ENCODE data around the gene PANK4. TPM values are rescaled to one million over a fixed set of nuclear protein-coding genes. Genes with fewer than 3 reads are reported as not detected.

PANK4 gene
- total RNA-seq, 1 experiment from 2014 or later: 22.1 TPM

DNA sequence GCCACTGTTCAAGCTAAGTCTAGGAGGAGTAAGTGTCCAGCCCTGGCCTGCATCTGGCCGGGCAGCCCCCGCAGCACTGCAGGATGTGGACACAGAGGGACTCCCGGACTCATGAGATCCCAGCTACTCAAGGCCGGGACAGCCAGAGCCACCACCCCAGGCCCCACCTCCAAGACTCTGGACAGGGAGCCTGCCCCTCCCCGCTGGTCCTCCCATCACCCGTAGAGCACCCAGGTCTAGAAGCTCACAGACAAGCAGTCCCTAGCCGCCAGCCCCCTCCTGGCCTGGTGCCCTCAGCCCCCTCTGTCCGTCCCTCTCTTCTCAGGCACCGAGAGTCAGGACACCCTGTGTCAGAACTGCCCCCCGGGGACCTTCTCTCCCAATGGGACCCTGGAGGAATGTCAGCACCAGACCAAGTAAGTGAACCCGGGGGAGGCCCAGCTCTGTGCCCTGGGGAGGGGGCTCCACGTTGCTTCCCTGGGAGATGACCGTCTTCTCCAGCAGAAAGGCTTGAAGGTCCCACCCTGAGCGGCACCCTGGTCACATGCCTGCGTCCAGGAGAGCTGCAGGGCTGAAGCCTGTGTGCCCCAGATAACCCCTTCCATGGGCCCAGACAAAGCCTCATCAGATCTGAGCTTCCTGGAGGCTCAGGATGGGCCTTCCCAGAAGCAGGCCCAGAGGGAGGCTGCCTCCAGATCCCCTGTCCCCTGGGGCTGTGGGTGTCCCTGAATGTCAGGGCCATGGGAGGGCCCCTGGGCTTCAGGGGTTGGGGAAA, 34.1 kb upstream of the PANK4 start:
- intact Hi-C loops (cut with micrococcal nuclease): no loop called here
- no peak for DNase-seq (ENCODE audit: unreplicated experiment)
- ChIA-PET CTCF (interaction anchor here (0.5 to 1.7 kb wide), 3 partner anchors 13 to 928 kb away, joined by 3 to 7 read pairs (median 3); no protein-coding TSS in a partner anchor), POLR2A (no interaction called here)
- no peak overlapping the region for H3K27ac Mint-ChIP-seq (ENCODE audit: low read depth, unreplicated experiment)
- no peaks in the 10 kb centered on the region for H3K36me3 Mint-ChIP-seq (ENCODE audit: insufficient read depth, unreplicated experiment)
- no peaks in the 10 kb centered on the region for H3K9me3 Mint-ChIP-seq (ENCODE audit: unreplicated experiment)
- peaks cover 9% of the 10 kb centered on the region for H3K27me3 Mint-ChIP-seq (ENCODE audit: insufficient read depth, unreplicated experiment)
- BruUV-seq (replicated peaks): no TSS peak
- H3K4me3 Mint-ChIP-seq (ENCODE audit: unreplicated experiment): no peak overlapping the region
- TF ChIP-seq CTCF (IDR thresholded peaks at IDR 0.05; ENCODE audit: unreplicated experiment): no peak
- peaks cover 7% of the 10 kb centered on the region for H3K4me1 Mint-ChIP-seq (ENCODE audit: insufficient read depth, unreplicated experiment)

DNA sequence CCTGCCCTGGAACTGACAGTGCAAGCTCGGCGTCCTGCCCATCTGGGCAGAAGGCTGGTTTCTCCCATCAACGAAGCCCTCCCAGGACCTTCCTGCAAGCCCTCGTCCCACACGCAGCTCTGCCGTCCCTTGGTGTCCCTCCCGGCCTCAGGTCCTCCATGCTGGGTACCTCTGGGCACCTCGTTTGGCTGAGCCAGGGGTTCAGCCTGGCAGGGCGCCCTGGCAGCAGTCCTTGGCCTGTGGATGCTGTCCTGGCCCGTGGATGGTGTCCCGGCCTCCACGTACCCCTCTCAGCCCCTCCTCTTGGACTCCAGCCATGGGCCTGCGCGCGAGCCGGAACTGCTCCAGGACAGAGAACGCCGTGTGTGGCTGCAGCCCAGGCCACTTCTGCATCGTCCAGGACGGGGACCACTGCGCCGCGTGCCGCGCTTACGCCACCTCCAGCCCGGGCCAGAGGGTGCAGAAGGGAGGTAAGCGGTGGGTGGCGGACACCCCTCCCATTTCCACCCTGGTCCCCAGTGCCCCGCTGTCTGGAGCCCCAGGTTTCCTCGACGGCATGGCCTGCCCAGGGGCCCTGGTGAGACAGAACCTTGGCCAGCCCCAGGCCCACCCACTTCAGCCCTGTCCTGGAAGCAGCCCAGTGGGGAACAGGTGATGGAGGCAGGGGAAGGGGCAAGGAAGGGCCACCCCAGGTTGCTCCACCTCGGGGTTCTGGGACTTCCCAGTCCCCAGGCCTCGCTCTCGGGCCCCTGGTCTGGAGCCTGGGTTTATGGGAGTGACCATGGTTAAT, 33.3 kb upstream of the PANK4 start:
- no TSS peak for BruUV-seq (replicated peaks)
- H3K4me1 Mint-ChIP-seq (ENCODE audit: insufficient read depth, unreplicated experiment): peaks cover 7% of the 10 kb centered on the region
- DNase-seq (ENCODE audit: unreplicated experiment): no peak
- no peak for TF ChIP-seq CTCF (IDR thresholded peaks at IDR 0.05; ENCODE audit: unreplicated experiment)
- intact Hi-C loops (cut with micrococcal nuclease): no loop called here
- no peak overlapping the region for H3K27ac Mint-ChIP-seq (ENCODE audit: low read depth, unreplicated experiment)
- ChIA-PET POLR2A (no interaction called here), CTCF (no interaction called here)
- H3K27me3 Mint-ChIP-seq (ENCODE audit: insufficient read depth, unreplicated experiment): peaks cover under 1% of the 10 kb centered on the region
- no peak overlapping the region for H3K4me3 Mint-ChIP-seq (ENCODE audit: unreplicated experiment)
- H3K36me3 Mint-ChIP-seq (ENCODE audit: insufficient read depth, unreplicated experiment): no peaks in the 10 kb centered on the region
- H3K9me3 Mint-ChIP-seq (ENCODE audit: unreplicated experiment): no peaks in the 10 kb centered on the region

GRCh38 chr1:2558861-2559260, 32.5 kb upstream of the PANK4 start:
- no peak for DNase-seq (ENCODE audit: unreplicated experiment)
- CTCF ChIA-PET: no interaction called here
- BruUV-seq (replicated peaks): no TSS peak
- Mint-ChIP-seq H3K9me3 (ENCODE audit: unreplicated experiment) (no peaks in the 10 kb centered on the region), H3K27me3 (ENCODE audit: insufficient read depth, unreplicated experiment) (no peaks in the 10 kb centered on the region), H3K4me1 (ENCODE audit: insufficient read depth, unreplicated experiment) (peaks cover 7% of the 10 kb centered on the region), H3K36me3 (ENCODE audit: insufficient read depth, unreplicated experiment) (no peaks in the 10 kb centered on the region), H3K4me3 (ENCODE audit: unreplicated experiment) (no peak overlapping the region), H3K27ac (ENCODE audit: low read depth, unreplicated experiment) (no peak overlapping the region)
- POLR2A ChIA-PET: no interaction called here
- no peak for TF ChIP-seq CTCF (IDR thresholded peaks at IDR 0.05; ENCODE audit: unreplicated experiment)
- intact Hi-C loops (cut with micrococcal nuclease): no loop called here

DNA sequence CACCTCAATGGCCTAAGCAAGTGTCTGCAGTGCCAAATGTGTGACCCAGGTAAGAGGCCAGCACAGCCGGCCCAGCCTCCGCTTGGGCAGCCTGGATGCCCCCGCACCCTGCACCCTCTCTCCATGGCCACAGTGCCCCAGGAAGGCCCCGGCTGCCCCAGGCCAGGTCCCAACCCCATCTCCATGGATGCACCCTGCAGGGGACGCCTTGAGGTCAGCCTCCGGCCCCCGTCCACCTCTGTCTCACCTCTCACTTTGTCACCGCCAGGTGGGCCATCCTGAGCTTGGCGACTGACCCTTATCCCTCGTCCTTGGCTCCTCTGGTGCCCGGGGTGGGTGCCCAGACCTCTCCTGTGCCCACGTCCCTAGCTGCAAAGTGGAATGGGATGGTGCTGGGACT, 32.0 kb upstream of the PANK4 start:
- no peak for DNase-seq (ENCODE audit: unreplicated experiment)
- H3K27me3 Mint-ChIP-seq (ENCODE audit: insufficient read depth, unreplicated experiment): no peaks in the 10 kb centered on the region
- ChIA-PET POLR2A (no interaction called here), CTCF (interaction anchor here (0.6 kb wide), 1 partner anchor 30 kb away, joined by 3 read pairs; no protein-coding TSS in a partner anchor)
- no peaks in the 10 kb centered on the region for H3K9me3 Mint-ChIP-seq (ENCODE audit: unreplicated experiment)
- H3K4me3 Mint-ChIP-seq (ENCODE audit: unreplicated experiment): no peak overlapping the region
- no peaks in the 10 kb centered on the region for H3K36me3 Mint-ChIP-seq (ENCODE audit: insufficient read depth, unreplicated experiment)
- intact Hi-C loops (cut with micrococcal nuclease): no loop called here
- no peak for TF ChIP-seq CTCF (IDR thresholded peaks at IDR 0.05; ENCODE audit: unreplicated experiment)
- H3K4me1 Mint-ChIP-seq (ENCODE audit: insufficient read depth, unreplicated experiment): peaks cover 7% of the 10 kb centered on the region
- BruUV-seq (replicated peaks): no TSS peak
- H3K27ac Mint-ChIP-seq (ENCODE audit: low read depth, unreplicated experiment): no peak overlapping the region
